NCI-H2107 (cell line): ENCODE results near the gene EBF4.
A peak's percentile ranks its signal among the peaks of the same experiment; 100 is the strongest.

Experiments
- DNase-seq: peaks from one replicate; lab custom pipeline; 2025; lab: John Stamatoyannopoulos, UW

Gene EBF4

GRCh38 chr20:2692036-2692885 is at the start of gene EBF4:
Gene EBF4 (plus strand): TSS chr20:2692780. CDS start chr20:2693646, 866 bp downstream.
- no peak for DNase-seq

- DNase-seq = no peak
These were observed 48.9 kb upstream of the EBF4 start for GRCh38 chr20:2643708-2644107.

- peak; percentile 57 for DNase-seq
These were observed 40.5 kb upstream of the EBF4 start, which contains the start of gene NOP56 for GRCh38 chr20:2651772-2652723. Gene NOP56 (plus strand): TSS chr20:2652632. CDS start chr20:2652661, 29 bp downstream.

GRCh38 chr20:2652724-2653555 is 39.6 kb upstream of the EBF4 start:
- DNase-seq = no peak

- no peak for DNase-seq
These were observed 38.8 kb upstream of the EBF4 start for GRCh38 chr20:2653556-2654383.

- no peak for DNase-seq
These were observed 38.2 kb upstream of the EBF4 start for GRCh38 chr20:2654384-2654822.

GRCh38 chr20:2654831-2655230 is 37.7 kb upstream of the EBF4 start:
- no peak for DNase-seq

- DNase-seq = no peak
These were observed 37.1 kb upstream of the EBF4 start for GRCh38 chr20:2655331-2656116.

- DNase-seq = no peak
These were observed 36.0 kb upstream of the EBF4 start for GRCh38 chr20:2656471-2657117.

GRCh38 chr20:2657241-2657640 is 35.3 kb upstream of the EBF4 start:
- DNase-seq = no peak

- no peak for DNase-seq
These were observed 34.9 kb upstream of the EBF4 start for GRCh38 chr20:2657674-2658073.

GRCh38 chr20:2658414-2659354 is 33.9 kb upstream of the EBF4 start:
- DNase-seq = no peak

- no peak for DNase-seq
These were observed 33.0 kb upstream of the EBF4 start for GRCh38 chr20:2659547-2659946.

GRCh38 chr20:2663364-2663886 is 29.2 kb upstream of the EBF4 start:
- DNase-seq = no peak

GRCh38 chr20:2663887-2664719 is 28.5 kb upstream of the EBF4 start, which contains the start of gene IDH3B:
Gene IDH3B (minus strand): TSS chr20:2664216. CDS start chr20:2664188, 28 bp downstream.
- DNase-seq = peak; percentile 49

GRCh38 chr20:2671977-2672376 is 20.6 kb upstream of the EBF4 start:
- DNase-seq = no peak

GRCh38 chr20:2672446-2672845 is 20.1 kb upstream of the EBF4 start:
- no peak for DNase-seq
